Brain microvascular endothelial cell (primary cell): ENCODE results near the gene EIF3D.

Experiments used
- DNase-seq: peaks from one replicate; pipeline ENCODE4 v3.0.0-alpha.2; 2020
- H3K27ac ChIP-seq: fragments of 250-450 bp; sonication (Bioruptor Pico); 2 replicates; pipeline ENCODE4 v1.5.1; 2020; ENCODE audit warnings: mild to moderate bottlenecking, moderate library complexity
- H3K27me3 ChIP-seq: fragments of 250-450 bp; sonication (Bioruptor Pico); replicated peaks from 2 replicates; pipeline ENCODE4 v1.5.1; 2020; ENCODE audit warnings: mild to moderate bottlenecking
- H3K36me3 ChIP-seq: fragments of 250-450 bp; sonication (Bioruptor Pico); replicated peaks from 2 replicates; pipeline ENCODE4 v1.5.1; 2020; ENCODE audit warnings: mild to moderate bottlenecking
- H3K4me3 ChIP-seq: 2 replicates; pipeline ENCODE4 v1.5.1; 2011; ENCODE audit warnings: low read depth, mild to moderate bottlenecking, control low read depth, low read length, moderate library complexity
- in situ Hi-C: cut with HindIII; loops from 2 replicates; pipeline ENCODE4 v1.10.0; 2017; ENCODE audit warnings: low sequenced_read_pairs, low pct_ligation_motif_present
- TF ChIP-seq, protein P1 (sequence below): IDR thresholded peaks from 2 replicates; pipeline ENCODE4 v1.5.1; 2011; ENCODE audit warnings: low read depth, mild to moderate bottlenecking, moderate library complexity, low read length, control low read depth, inconsistent platforms; ENCODE audit errors: missing control alignments

Gene EIF3D

GRCh38 chr22:36548606-36549005 lies 19.6 kb upstream of the EIF3D start:
- TF ChIP-seq, protein P1, sequence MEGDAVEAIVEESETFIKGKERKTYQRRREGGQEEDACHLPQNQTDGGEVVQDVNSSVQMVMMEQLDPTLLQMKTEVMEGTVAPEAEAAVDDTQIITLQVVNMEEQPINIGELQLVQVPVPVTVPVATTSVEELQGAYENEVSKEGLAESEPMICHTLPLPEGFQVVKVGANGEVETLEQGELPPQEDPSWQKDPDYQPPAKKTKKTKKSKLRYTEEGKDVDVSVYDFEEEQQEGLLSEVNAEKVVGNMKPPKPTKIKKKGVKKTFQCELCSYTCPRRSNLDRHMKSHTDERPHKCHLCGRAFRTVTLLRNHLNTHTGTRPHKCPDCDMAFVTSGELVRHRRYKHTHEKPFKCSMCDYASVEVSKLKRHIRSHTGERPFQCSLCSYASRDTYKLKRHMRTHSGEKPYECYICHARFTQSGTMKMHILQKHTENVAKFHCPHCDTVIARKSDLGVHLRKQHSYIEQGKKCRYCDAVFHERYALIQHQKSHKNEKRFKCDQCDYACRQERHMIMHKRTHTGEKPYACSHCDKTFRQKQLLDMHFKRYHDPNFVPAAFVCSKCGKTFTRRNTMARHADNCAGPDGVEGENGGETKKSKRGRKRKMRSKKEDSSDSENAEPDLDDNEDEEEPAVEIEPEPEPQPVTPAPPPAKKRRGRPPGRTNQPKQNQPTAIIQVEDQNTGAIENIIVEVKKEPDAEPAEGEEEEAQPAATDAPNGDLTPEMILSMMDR, result no peak
- peaks cover 12% of the 10 kb centered on the region for H3K27me3 ChIP-seq
- DNase-seq, result no peak
- no peak overlapping the region for H3K27ac ChIP-seq
- H3K4me3 ChIP-seq, result no peak overlapping the region
- no peaks in the 10 kb centered on the region for H3K36me3 ChIP-seq
- in situ Hi-C loops, result no loop called here

DNA sequence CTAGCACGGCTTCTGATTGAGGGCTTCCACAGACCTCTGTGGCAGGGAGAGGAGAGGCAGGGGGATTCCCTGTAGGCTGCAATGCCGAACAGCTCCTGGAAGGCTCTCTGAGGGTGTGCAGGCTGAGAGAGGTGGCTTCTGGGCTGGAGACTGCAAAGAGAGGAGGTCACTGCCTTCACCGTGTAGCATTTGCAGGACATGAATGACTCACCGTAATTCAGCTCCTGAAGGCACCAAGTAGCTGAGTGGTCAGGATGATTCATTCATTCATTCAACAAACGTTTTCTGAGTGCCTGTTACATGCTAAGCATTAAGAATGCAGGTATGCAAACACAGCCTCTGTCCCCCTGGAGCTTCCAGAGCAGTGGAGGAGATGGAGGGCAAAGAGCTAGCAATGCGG lies 18.0 kb upstream of the EIF3D start:
- Histone ChIP-seq H3K27me3 (peaks cover 12% of the 10 kb centered on the region), H3K4me3 (no peak overlapping the region), H3K27ac (no peak overlapping the region), H3K36me3 (no peaks in the 10 kb centered on the region)
- in situ Hi-C loops, result no loop called here
- TF ChIP-seq, protein P1, result no peak
- DNase-seq, result peak; percentile 76

DNA sequence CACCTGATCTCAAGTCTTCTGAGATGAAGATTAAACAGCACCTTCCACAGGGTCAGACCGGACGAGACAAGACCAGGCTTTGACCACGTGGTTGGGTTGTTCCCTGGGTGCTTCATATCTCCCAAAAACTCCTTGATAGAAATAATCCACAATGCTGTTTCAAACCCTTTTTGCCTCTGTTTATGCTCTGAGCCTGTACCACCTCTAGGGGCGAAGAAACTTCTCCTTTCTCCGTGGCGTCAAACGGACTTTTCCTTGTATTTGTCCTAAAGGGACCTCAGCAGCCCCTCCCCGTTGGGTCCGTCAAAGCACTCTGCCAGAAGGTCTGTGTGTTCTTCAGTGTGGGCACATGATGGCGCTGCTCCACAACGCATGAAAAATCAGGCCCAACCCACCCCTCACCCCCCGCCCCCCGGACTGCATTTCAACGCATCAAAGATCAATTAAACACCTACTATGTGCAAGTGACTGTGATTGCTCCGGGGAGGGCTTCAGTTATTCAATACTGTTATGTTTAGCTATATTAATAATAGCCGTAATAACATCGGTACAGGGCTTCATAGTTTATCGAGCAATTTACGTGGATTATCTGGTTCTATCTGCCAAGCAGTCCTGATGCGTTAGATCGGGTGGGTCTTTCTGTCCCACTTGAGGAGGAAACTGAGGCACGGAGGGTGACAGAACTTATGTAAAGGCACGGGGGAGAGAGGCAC lies 17.3 kb upstream of the EIF3D start:
- Histone ChIP-seq H3K36me3 (no peaks in the 10 kb centered on the region), H3K27me3 (peaks cover 6% of the 10 kb centered on the region), H3K27ac (no peak overlapping the region), H3K4me3 (no peak overlapping the region)
- TF ChIP-seq, protein P1, result peak; percentile 71
- peak; percentile 24 for DNase-seq
- in situ Hi-C loops, result no loop called here

GRCh38 chr22:36544107-36544620 lies 15.2 kb upstream of the EIF3D start:
- peak; percentile 64 for DNase-seq
- in situ Hi-C loops, result no loop called here
- Histone ChIP-seq H3K4me3 (no peak overlapping the region), H3K36me3 (no peaks in the 10 kb centered on the region), H3K27me3 (no peaks in the 10 kb centered on the region), H3K27ac (peak overlapping the region; percentile 15)
- TF ChIP-seq, protein P1, result no peak

- in situ Hi-C loops, result no loop called here
- no peaks in the 10 kb centered on the region for H3K27me3 ChIP-seq
- TF ChIP-seq, protein P1, result no peak
- H3K27ac ChIP-seq, result peak overlapping the region; percentile 61
- no peaks in the 10 kb centered on the region for H3K36me3 ChIP-seq
- peak; percentile 81 for DNase-seq
- H3K4me3 ChIP-seq, result no peak overlapping the region
Measured at GRCh38 chr22:36541831-36542411, 13.0 kb upstream of the EIF3D start.
